ENCODE data around the gene ARMC9.

The ARMC9 gene

GRCh38 chr2:231204581-231204980 is 6.2 kb downstream of the ARMC9 start:
- no peak for DNase-seq

- no peak for DNase-seq
Observed at GRCh38 chr2:231207734-231208133, 9.3 kb downstream of the ARMC9 start.

- no peak for DNase-seq
Observed at GRCh38 chr2:231210782-231211181, 12.4 kb downstream of the ARMC9 start.

- no peak for DNase-seq
Observed at GRCh38 chr2:231211486-231211885, 13.1 kb downstream of the ARMC9 start.

GRCh38 chr2:231212329-231212845 is 14.0 kb downstream of the ARMC9 start:
- DNase-seq: no peak

GRCh38 chr2:231213931-231214642 is 15.7 kb downstream of the ARMC9 start:
- no peak for DNase-seq

GRCh38 chr2:231218366-231218765 is 19.9 kb downstream of the ARMC9 start:
- no peak for DNase-seq

GRCh38 chr2:231219289-231219688 is 20.9 kb downstream of the ARMC9 start:
- no peak for DNase-seq

GRCh38 chr2:231221761-231222160 is 23.3 kb downstream of the ARMC9 start:
- no peak for DNase-seq

GRCh38 chr2:231222318-231223000 is 24.0 kb downstream of the ARMC9 start:
- no peak for DNase-seq

- no peak for DNase-seq
Observed at GRCh38 chr2:231223001-231223375, 24.6 kb downstream of the ARMC9 start.

GRCh38 chr2:231223458-231223976 is 25.1 kb downstream of the ARMC9 start:
- no peak for DNase-seq

GRCh38 chr2:231227310-231228162 is 29.1 kb downstream of the ARMC9 start:
- DNase-seq: peak; percentile 29

GRCh38 chr2:231228223-231228622 is 29.8 kb downstream of the ARMC9 start:
- DNase-seq: no peak

GRCh38 chr2:231228974-231229529 is 30.6 kb downstream of the ARMC9 start:
- DNase-seq: no peak

- no peak for DNase-seq
Observed at GRCh38 chr2:231235217-231235616, 36.8 kb downstream of the ARMC9 start.

GRCh38 chr2:231238689-231239088 is 40.3 kb downstream of the ARMC9 start:
- DNase-seq: no peak

GRCh38 chr2:231239751-231240150 is 41.3 kb downstream of the ARMC9 start:
- DNase-seq: no peak

- DNase-seq: no peak
Observed at GRCh38 chr2:231241755-231242507, 43.5 kb downstream of the ARMC9 start.

- DNase-seq: no peak
Observed at GRCh38 chr2:231243866-231244265, 45.4 kb downstream of the ARMC9 start.

GRCh38 chr2:231244382-231245248 is 46.2 kb downstream of the ARMC9 start:
- peak; percentile 14 for DNase-seq
